HG02623 (cell line): Measurements from ENCODE around the gene GPC6.

ENCODE experiments used
- ATAC-seq: cut with Tn5 transposase; IDR thresholded peaks from one replicate; pipeline ENCODE4 v1.9.1; 2021; ENCODE audit warnings: moderate library complexity; ENCODE audit not compliant: unreplicated experiment

The GPC6 gene

GRCh38 chr13:93955904-93956303, 729.3 kb downstream of the GPC6 start:
- ATAC-seq: no peak

DNA sequence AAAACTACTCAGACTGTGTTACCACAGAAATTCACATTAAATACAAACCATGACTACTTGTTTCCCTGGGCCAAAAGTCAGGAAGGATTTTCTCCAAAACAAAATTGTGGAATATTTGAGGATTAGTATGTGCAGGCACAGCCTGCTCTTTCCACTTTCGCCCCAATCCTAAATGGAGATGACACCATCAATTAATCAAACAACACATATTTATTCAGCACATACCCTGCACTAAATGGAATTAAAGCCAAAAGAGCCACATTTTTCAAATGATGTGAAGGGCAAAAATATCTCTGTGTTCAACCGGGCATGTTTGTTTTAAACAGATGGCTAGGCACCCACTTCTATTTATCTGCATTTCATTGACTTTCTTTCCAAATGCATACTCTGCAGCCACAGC, 729.8 kb downstream of the GPC6 start:
- no peak for ATAC-seq

- ATAC-seq: no peak
Measured at GRCh38 chr13:93957371-93957770, 730.8 kb downstream of the GPC6 start.

DNA sequence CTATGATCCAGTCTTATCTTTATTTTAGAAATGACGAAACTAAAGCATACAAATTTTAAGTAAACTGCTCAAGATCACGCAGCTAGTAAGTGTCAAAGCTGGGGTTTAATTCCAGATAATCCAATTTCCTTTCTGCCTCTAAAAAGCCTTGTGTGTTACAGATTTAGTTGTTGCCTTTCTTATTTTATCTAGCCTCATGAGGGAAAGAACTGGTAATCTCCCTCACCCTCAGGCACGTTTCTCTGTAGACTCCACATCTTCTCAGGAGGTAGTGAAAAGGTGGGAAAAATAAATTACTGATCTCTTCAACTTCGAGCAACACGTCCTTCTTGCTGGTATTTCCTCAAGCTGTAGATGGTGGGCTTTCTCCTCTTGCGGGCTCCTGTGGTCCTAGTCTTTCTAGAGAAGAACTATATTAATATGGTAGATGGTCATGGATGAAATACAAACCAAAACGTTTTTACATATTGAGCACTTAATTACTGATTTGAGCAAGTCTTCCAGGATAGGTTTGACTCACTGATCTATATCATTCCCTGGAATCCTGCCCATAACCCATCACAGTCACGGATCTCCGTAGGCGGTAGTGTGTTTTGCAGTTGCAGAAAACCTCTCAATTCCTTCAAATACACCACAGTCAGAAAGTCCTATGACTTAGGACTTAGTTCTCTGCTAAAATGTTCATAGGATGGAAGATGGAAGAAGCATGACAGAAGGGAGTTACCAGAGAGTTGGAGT, 733.4 kb downstream of the GPC6 start:
- ATAC-seq: no peak

DNA sequence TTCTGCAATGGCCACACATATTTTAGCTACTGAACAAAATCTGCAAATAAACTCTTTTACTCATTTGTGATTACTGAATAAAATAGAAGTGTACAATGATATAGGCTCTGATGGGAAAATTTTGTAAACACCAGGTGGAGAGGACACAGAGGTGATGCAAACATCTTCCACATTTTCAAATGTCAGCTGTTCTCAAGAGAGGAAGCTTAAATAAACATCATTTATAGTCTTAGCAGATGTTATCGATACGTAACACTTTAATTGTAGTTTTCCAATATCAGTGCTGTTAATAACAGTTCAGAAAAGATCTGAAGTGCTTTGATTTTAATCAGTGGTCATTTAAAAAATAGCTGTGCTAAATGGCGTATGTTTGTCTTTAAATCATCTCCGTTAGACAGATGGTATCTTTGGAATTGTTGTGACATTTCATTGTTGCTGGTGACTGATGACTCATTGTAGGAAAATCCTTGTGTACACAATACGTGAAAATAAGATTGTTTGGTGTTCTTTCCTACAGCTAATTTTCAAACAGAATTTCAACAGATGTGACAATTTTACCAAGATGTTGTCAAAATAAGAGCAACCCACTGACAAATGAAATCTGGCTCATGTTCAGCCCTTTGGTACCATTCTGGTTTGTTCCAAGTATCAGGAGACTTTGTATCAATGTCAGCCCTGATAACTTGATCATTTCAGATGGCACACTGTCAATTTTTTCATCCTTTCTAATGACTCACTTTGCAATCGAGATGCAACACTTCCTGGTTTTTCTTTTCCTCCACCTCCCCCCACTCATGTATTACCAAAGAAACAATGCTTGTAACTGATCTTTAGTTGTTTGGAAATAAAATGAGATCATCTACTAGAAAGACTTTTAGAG, 736.9 kb downstream of the GPC6 start:
- no peak for ATAC-seq

GRCh38 chr13:93964146-93964512, 737.5 kb downstream of the GPC6 start:
- ATAC-seq: no peak

GRCh38 chr13:93965587-93965986, 739.0 kb downstream of the GPC6 start:
- no peak for ATAC-seq

- ATAC-seq: no peak
Measured at GRCh38 chr13:93966267-93966936, 739.8 kb downstream of the GPC6 start.

DNA sequence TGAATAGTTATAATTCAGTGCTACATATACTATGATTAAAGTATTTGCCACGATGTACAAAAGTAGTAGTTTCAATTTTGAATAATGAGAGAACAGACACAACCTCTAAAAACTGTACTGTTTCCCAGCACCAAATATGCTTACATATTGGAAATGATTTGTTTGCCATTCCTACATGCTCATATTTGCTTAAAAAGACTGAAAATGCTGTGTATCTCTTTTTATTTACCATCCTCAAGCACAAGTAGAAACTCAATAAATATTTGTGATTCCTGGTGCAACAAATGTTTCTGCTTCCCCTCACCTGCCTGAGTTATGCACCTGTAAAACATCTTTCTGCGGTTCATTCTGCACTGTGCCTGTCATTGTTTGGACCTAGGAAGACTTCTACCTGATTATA, 740.7 kb downstream of the GPC6 start:
- ATAC-seq: no peak

DNA sequence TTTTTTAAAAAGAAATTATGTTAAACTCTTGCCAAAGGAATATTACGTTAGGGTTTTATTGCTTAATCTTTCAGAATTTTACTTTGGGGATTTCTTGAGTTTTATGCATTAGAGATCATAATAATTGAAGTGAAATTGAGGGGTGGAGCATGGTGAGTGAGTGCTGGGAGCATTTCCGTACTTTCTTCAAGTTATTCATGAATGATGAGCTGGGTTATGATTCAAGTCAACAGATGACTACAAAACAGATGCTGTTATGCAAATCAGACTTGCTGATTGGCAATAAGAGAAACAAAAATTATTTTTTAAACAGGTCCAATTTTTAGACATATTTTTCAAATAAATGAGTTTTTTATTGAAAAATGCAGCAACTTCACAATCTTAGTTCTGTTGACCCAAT, 748.6 kb downstream of the GPC6 start:
- no peak for ATAC-seq

DNA sequence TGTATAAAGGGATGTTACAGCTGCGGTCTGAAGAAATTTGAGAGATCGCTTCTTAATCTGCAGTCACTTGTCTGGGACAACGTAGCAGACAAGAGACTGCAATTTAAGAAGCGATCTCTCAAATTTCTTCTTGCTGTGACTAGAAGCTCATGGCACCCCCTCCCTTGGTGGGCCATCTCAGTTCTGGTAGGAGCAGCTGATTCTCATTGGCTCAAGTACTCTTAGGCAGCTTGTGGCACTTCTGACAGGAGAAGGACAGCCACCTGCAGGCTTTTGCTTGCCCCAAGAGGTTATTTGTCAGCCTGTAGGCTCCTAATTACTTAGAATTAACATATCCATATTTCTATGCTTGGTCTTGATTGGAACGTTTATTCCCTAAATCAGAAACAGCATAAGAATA, 749.9 kb downstream of the GPC6 start:
- ATAC-seq: no peak

DNA sequence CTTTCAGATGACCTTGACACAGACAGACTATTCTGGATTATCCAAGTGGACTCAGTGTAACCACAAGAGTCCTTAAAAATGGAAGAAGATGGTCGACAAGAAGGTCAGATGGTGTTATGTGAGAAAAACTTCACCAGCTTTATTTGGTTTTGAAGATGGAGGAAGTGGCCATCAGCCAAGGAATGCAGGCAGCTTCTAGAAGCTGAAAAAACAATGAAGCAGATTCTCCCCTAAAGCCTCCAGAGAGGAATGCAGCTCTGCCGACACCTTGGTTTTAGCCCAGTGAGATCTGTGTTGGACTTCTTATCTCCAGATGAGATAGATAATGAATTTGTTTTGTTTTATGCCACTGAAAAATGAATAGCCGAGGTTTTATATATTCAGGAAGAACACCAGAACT, 751.4 kb downstream of the GPC6 start:
- ATAC-seq: no peak

- no peak for ATAC-seq
Measured at GRCh38 chr13:93981426-93981977, 754.9 kb downstream of the GPC6 start.

DNA sequence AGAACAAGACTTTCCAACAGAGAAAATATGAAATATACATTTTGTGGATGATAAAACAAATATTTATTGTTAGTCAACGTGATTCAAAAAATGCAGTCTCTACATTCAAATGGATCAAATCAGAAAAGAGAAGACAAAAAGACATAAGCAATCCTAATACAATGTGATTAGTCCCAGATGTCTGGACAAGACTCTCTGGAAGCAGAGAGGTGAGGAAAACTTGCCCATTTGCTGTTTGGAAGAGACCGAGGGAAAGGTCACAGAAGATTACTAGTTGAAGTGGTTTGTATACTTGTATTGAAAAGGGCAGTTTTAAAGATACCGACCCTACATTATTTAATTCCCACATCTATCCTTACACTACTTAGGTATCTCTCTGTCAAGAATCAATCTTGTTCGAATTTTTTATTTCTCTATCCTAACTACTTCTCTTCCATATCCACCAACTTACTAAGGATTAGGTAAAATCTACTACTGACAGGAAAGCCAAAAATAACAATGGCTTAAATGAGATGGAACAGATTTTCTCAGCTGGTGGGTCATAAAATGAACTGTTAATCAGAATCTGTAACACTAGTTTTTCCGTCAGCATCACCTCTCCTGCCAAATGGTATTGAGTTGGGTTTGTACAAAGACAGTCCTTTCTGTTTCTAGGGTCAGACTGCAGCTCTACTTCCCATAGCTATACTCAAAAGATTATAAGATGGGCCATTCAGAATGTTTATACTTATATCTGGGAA, 755.7 kb downstream of the GPC6 start:
- ATAC-seq: no peak

GRCh38 chr13:93984052-93984451, 757.4 kb downstream of the GPC6 start:
- ATAC-seq: no peak

GRCh38 chr13:93984876-93985275, 758.3 kb downstream of the GPC6 start:
- ATAC-seq: no peak

DNA sequence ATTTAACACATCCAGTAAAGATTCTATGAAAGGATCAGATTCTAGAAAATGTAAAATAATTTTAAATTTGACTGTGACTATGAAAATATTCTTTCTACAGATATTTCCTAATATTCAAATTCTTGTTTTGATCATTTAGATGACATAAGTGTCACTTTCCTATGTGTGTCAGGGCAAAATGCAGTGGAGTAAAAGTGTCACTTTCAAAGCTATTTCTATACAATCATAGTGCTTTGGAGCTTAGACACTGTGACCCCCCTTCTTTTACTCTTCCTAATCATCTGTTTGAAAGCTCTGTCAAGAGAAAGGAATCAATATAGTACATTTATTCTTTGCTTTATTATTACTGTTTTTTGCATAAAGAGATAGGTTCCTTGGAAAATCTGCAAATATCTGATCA, 760.9 kb downstream of the GPC6 start:
- ATAC-seq: no peak

- ATAC-seq: no peak
Measured at GRCh38 chr13:93991569-93991968, 765.0 kb downstream of the GPC6 start.

DNA sequence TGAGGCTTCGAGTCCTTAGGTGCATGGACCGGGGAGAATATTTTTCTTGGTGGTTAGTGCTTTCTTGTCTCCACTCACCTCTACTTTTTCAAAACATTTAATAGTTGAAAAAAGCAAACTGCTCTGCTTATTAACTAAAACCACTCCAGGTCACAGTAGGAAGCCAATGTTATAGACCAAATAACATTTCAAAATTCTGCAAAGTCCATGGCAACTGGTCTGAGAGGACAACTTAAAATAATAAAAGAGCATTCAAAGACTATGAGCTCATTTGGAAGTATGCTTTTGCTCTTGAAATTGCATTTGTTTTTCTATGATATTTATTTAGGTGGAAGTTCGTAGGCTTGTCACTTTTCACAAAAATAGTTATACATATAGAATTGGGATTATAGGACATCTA, 769.9 kb downstream of the GPC6 start:
- no peak for ATAC-seq

DNA sequence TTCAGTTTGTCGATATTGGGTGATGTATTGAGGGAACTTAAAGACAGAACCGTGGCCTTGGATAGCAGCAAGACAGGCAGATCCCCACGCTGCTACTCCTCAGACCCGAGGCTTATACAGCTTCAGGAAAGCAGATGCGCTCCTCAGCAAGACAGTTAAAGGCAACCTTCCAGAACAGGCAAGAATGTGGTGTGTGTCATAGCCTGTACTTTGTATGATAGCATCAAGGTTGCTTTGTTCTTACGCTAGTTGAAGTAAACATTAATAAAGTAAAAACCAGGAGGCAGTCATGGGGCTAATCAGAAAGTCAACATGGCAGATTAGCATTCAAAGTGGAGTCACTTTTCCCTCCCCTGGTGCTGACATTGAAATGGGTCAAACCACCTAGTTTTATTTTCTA, 779.7 kb downstream of the GPC6 start:
- no peak for ATAC-seq

DNA sequence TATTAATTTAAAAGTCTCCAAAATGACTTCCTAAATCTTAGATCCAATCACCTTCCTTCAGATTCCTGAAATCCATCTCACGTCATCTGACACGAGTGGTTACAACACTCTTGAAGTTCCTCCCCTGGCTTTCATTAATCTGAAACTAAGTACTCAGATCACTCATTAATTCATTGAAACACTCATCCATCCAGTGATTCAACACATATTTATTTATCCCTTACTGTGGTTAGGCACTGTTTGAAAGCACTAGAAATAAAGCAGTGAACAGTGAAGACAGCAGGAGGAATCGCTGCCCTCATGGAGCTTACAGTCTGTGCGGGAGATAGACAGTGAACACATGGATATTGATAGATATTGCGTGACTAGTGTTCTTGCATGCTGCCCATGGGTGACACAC, 780.5 kb downstream of the GPC6 start:
- ATAC-seq: no peak
